CD14-positive monocyte (primary cell): ENCODE measurements around the gene USB1. TPM values are rescaled to one million over a fixed set of nuclear protein-coding genes. Genes with fewer than 3 reads are reported as not detected.

ENCODE experiments used
- DNase-seq, 3 donors: peaks; one replicate each; pipeline ENCODE4 v3.0.0-alpha.2; 2011 to 2022
- H2AFZ ChIP-seq: 2 replicates; pipeline ENCODE4 v1.6.0; 2012; ENCODE audit warnings: mild to moderate bottlenecking, low read depth, low read length, inconsistent platforms; ENCODE audit not compliant: insufficient read depth, poor library complexity, severe bottlenecking
- H3K27ac ChIP-seq, 2 donors: 1 replicate in 1 of 2; 2 replicates in 1 of 2; pipeline ENCODE4 v1.5.1; 2012 to 2013; ENCODE audit warnings: low read length in 2 of 2, control low read depth in 1 of 2, inconsistent platforms in 1 of 2, low read depth in 1 of 2, mild to moderate bottlenecking in 1 of 2
- H3K27me3 ChIP-seq, 2 donors: one replicate each; pipeline versions ENCODE4 v1.6.0 to v1.6.1; 2011 to 2013; ENCODE audit warnings: low read length in 2 of 2; ENCODE audit not compliant: control insufficient read depth in 2 of 2, insufficient read depth in 2 of 2
- H3K36me3 ChIP-seq, 2 donors: replicated peaks in 1 of 2; 1 replicate in 1 of 2; 2 replicates in 1 of 2; pipeline versions ENCODE4 v1.5.1 to v1.6.1; 2012 to 2013; ENCODE audit warnings: low read length in 2 of 2, control low read depth in 1 of 2, inconsistent platforms in 1 of 2, mild to moderate bottlenecking in 1 of 2; ENCODE audit not compliant: insufficient read depth in 2 of 2, control insufficient read depth in 1 of 2
- H3K4me1 ChIP-seq, 2 donors: 1 replicate in 1 of 2; 2 replicates in 1 of 2; pipeline versions ENCODE4 v1.5.1 to v1.6.1; 2012 to 2013; ENCODE audit warnings: low read length in 2 of 2, control low read depth in 1 of 2, inconsistent platforms in 1 of 2, mild to moderate bottlenecking in 1 of 2, moderate library complexity in 1 of 2; ENCODE audit not compliant: insufficient read depth in 2 of 2, control insufficient read depth in 1 of 2
- H3K4me2 ChIP-seq: replicated peaks from 2 replicates; pipeline ENCODE3; 2012; ENCODE audit warnings: low read length, moderate library complexity, mild to moderate bottlenecking; ENCODE audit not compliant: poor library complexity, severe bottlenecking; ENCODE audit errors: extremely low read depth
- H3K4me3 ChIP-seq, 3 experiments: fragments of 200-600 bp in 1 of 3; sonication (generic) in 1 of 3; replicated peaks in 1 of 3; 1 replicate in 2 of 3; 2 replicates in 1 of 3; pipeline ENCODE4 v1.5.1; 2011 to 2013; ENCODE audit warnings: low read length in 3 of 3, mild to moderate bottlenecking in 3 of 3, control low read depth in 2 of 3, low read depth in 2 of 3, inconsistent platforms in 1 of 3, moderate library complexity in 1 of 3
- H3K79me2 ChIP-seq: 2 replicates; pipeline ENCODE4 v1.6.0; 2012; ENCODE audit warnings: mild to moderate bottlenecking, control low read depth, inconsistent platforms, low read length, moderate library complexity; ENCODE audit not compliant: insufficient read depth
- H3K9ac ChIP-seq: 2 replicates; pipeline ENCODE4 v1.6.0; 2017; ENCODE audit warnings: low read length, mild to moderate bottlenecking; ENCODE audit not compliant: insufficient read depth, poor library complexity, severe bottlenecking
- H3K9me3 ChIP-seq, 2 donors: replicated peaks in 1 of 2; 1 replicate in 1 of 2; 2 replicates in 1 of 2; pipeline versions ENCODE4 v1.5.1 to v1.6.1; 2012 to 2013; ENCODE audit warnings: low read length in 2 of 2, control low read depth in 1 of 2; ENCODE audit not compliant: control insufficient read depth in 1 of 2, insufficient read depth in 1 of 2
- H4K20me1 ChIP-seq: 2 replicates; pipeline ENCODE4 v1.6.0; 2012; ENCODE audit warnings: mild to moderate bottlenecking, low read length, control low read depth, moderate library complexity; ENCODE audit not compliant: insufficient read depth
- H3K27ac Mint-ChIP-seq, 7 donors: one replicate each; pipeline ENCODE4 v1.8.0; 2020; ENCODE audit warnings: mild to moderate bottlenecking in 7 of 7, mixed read lengths in 7 of 7, moderate library complexity in 6 of 7, inconsistent platforms in 2 of 7
- H3K27me3 Mint-ChIP-seq, 3 donors: one replicate each; pipeline ENCODE4 v1.8.0; 2021 to 2022; ENCODE audit warnings: low read depth in 3 of 3, mild to moderate bottlenecking in 3 of 3, mixed read lengths in 3 of 3, moderate library complexity in 3 of 3, inconsistent platforms in 1 of 3
- H3K36me3 Mint-ChIP-seq, 2 donors: one replicate each; pipeline ENCODE4 v1.8.0; 2020; ENCODE audit warnings: mixed read lengths in 2 of 2, inconsistent platforms in 1 of 2, mild to moderate bottlenecking in 1 of 2
- H3K4me1 Mint-ChIP-seq: one replicate; pipeline ENCODE4 v1.8.0; 2020; ENCODE audit warnings: mild to moderate bottlenecking, mixed read lengths
- H3K4me3 Mint-ChIP-seq, 2 donors: one replicate each; pipeline ENCODE4 v1.8.0; 2020; ENCODE audit warnings: mild to moderate bottlenecking in 2 of 2, mixed read lengths in 2 of 2, moderate library complexity in 1 of 2
- H3K9me3 Mint-ChIP-seq, 7 donors: one replicate each; pipeline ENCODE4 v1.8.0; 2020 to 2022; ENCODE audit warnings: mixed read lengths in 7 of 7, mild to moderate bottlenecking in 6 of 7, moderate library complexity in 6 of 7, inconsistent platforms in 2 of 7
- WGBS: methylation state at CpG from one replicate; pipeline ENCODE4 v1.1.5; 2013; ENCODE audit warnings: missing lambda C conversion rate; ENCODE audit not compliant: insufficient coverage; 5-methylcytosine and 5-hydroxymethylcytosine counted together
- intact Hi-C, 2 donors: fragments of 100-400 bp; cut with micrococcal nuclease; formaldehyde crosslinking; loops; one replicate each; pipeline versions ENCODE4 v1.15.0 to v1.15.1; 2023
- polyA plus RNA-seq, 3 donors: library from polyadenylated mRNA; depleted of rRNA in 1 of 3; unstranded in 2 of 3; stranded (reverse) in 1 of 3; fragments of 300-500 nt in 2 of 3; fragments of >200 nt in 1 of 3; fragmentation: Illumina TruSeq in 2 of 3; gene quantifications; 1 replicate in 2 of 3; 2 replicates in 1 of 3; pipeline ENCODE4 v1.2.3, GENCODE V29; 2012 to 2021
- TF ChIP-seq, protein P1 (sequence below): fragments of 200-600 bp; IDR thresholded peaks from one replicate; pipeline ENCODE4 v1.8.0; 2022; ENCODE audit warnings: antibody characterized with exemption, mild to moderate bottlenecking

USB1 gene
- polyA plus RNA-seq, 3 donors, result 25.7 to 55.7 (median 44.4) TPM

DNA sequence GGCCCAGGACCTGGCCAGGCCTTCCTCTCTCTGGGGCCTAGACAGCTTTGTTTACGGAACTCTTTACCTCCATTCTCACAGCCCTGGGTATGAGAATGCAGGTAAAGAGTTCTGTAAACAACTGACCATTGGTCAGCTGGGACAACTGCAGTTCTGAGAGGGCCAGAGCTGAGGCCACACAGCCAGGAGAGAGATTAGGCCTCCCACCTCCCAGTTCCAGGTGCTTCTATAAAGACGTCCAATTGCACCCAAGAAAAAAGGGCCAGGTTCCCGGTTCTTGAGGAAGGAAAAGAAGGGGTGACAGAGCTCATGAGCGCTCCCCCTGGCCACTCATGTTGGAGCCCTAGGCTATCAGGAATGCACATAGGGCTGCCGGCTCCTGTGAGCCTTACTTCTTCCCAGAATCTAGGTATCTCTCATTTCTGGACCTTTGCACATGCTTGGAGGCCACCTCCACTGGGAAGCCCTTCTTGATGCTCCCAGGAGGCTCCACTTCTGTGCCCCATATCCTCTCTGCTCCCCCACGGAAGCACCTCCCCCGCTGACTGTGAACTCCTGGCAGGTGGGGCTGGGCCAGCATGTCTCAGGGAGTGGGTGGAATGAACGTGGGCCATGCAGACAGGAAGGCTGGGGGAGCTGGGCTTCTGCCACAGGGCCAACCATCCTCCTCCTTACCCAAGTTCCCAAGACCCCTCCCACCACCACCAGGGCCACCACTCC is 43.4 kb upstream of the USB1 start:
- Histone ChIP-seq H2AFZ (no peak overlapping the region), H3K36me3 (no peaks in the 10 kb centered on the region), H3K27ac (no peak overlapping the region), H3K4me1 (no peaks in the 10 kb centered on the region), H3K27me3 (no peaks in the 10 kb centered on the region), H3K9me3 (no peaks in the 10 kb centered on the region), H4K20me1 (no peaks in the 10 kb centered on the region), H3K4me3 (no peak overlapping the region), H3K9ac (no peak overlapping the region), H3K4me2 (no peak overlapping the region), H3K79me2 (no peaks in the 10 kb centered on the region)
- intact Hi-C loops, result no loop called here
- peaks cover 0 to 3% (median 2%) of the 10 kb centered on the region in 3 donors for H3K27me3 Mint-ChIP-seq
- H3K36me3 Mint-ChIP-seq, result no peaks in the 10 kb centered on the region
- peaks cover 0 to 2% (median 0%) of the 10 kb centered on the region in 7 donors for H3K9me3 Mint-ChIP-seq
- TF ChIP-seq, protein P1, sequence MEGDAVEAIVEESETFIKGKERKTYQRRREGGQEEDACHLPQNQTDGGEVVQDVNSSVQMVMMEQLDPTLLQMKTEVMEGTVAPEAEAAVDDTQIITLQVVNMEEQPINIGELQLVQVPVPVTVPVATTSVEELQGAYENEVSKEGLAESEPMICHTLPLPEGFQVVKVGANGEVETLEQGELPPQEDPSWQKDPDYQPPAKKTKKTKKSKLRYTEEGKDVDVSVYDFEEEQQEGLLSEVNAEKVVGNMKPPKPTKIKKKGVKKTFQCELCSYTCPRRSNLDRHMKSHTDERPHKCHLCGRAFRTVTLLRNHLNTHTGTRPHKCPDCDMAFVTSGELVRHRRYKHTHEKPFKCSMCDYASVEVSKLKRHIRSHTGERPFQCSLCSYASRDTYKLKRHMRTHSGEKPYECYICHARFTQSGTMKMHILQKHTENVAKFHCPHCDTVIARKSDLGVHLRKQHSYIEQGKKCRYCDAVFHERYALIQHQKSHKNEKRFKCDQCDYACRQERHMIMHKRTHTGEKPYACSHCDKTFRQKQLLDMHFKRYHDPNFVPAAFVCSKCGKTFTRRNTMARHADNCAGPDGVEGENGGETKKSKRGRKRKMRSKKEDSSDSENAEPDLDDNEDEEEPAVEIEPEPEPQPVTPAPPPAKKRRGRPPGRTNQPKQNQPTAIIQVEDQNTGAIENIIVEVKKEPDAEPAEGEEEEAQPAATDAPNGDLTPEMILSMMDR, result no peak
- H3K4me3 Mint-ChIP-seq, result no peak overlapping the region
- no peak overlapping the region for H3K27ac Mint-ChIP-seq
- no peak for DNase-seq
- 68% methylated on average over 5 of the region's 8 CpGs for WGBS
- no peaks in the 10 kb centered on the region for H3K4me1 Mint-ChIP-seq

DNA sequence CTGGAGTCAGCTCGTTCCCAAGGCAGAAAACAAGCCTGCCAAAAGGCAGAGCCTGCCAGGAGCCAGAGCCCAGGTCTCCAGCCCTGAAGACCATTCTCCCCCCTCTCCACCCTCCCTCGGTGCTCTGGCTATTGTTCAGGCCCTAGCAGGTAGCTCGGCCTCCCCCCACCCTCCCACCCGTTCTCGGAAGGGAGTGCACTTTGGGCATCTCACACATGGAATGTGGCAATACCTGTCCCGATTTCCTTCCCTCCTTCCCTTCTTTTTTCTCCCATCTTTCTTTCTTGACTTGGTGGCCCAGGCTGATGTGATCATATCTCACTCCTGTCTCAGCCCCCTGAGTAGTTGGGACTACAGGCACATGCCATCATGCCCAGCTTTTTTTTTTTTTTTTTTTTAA is 42.7 kb upstream of the USB1 start:
- Mint-ChIP-seq H3K4me1 (no peaks in the 10 kb centered on the region), H3K36me3 (no peaks in the 10 kb centered on the region), H3K27ac (no peak overlapping the region), H3K9me3 (peaks cover 0 to 2% (median 0%) of the 10 kb centered on the region in 7 donors), H3K27me3 (peaks cover 0 to 5% (median 2%) of the 10 kb centered on the region in 3 donors), H3K4me3 (no peak overlapping the region)
- Histone ChIP-seq H3K79me2 (no peaks in the 10 kb centered on the region), H3K9me3 (no peaks in the 10 kb centered on the region), H2AFZ (no peak overlapping the region), H4K20me1 (no peaks in the 10 kb centered on the region), H3K4me1 (no peaks in the 10 kb centered on the region), H3K9ac (no peak overlapping the region), H3K27me3 (no peaks in the 10 kb centered on the region), H3K4me2 (no peak overlapping the region), H3K27ac (no peak overlapping the region), H3K36me3 (no peaks in the 10 kb centered on the region), H3K4me3 (no peak overlapping the region)
- no peak for DNase-seq
- WGBS, result 77% methylated on average over 2 of the region's 6 CpGs
- intact Hi-C loops, result no loop called here
- TF ChIP-seq, protein P1, result no peak
